Stimulated activated CD8-positive, alpha-beta memory T cell treated with anti-CD3 and anti-CD28 coated beads, Interleukin-15, amount 100 ng/mL, for 1 hour (primary cell): ENCODE results near the gene PARP4.
"Not testable (repeated sequence)": the region's sequence is repeated elsewhere in the genome, so short reads cannot be mapped to it uniquely, and the experiment has no call there.

Source experiments
- DNase-seq: peaks from one replicate; pipeline ENCODE4 v3.0.0-alpha.2; 2020; ENCODE audit warnings: low read depth

The PARP4 gene

GRCh38 chr13:24512197-24512907 lies at the start of gene PARP4:
Gene PARP4, minus strand, starts transcription at chr13:24512778. Its CDS starts 9,002 bp downstream, at chr13:24503776.
- peak; percentile 25 for DNase-seq

DNA sequence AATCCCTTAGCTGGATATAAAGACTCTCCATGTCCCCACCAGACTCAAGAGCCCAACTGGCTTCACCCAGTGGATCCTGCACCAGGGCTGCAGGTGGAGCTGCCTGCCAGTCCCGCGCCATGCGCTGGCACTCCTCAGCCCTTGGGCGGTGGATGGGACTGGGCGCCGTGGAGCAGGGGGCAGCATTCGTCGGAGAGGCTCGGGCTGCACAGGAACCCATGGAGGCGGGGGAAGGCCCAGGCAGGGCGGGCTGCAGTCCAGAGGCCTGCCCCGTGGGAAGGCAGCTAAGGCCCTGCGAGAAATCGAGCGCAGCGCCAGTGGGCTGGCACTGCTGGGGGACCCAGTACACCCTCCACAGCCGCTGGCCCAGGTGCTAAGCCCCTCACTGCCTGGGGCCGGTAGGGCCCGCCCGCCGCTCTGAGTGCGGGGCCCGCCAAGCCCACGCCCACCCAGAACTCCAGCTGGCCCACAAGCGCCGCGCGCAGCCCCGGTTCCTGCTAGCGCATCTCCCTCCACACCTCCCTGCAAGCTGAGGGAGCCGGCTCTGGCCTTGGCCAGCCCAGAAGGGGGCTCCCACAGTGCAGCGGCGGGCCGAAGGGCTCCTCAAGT lies 48.1 kb upstream of the PARP4 start:
- DNase-seq = not testable (repeated sequence)

DNA sequence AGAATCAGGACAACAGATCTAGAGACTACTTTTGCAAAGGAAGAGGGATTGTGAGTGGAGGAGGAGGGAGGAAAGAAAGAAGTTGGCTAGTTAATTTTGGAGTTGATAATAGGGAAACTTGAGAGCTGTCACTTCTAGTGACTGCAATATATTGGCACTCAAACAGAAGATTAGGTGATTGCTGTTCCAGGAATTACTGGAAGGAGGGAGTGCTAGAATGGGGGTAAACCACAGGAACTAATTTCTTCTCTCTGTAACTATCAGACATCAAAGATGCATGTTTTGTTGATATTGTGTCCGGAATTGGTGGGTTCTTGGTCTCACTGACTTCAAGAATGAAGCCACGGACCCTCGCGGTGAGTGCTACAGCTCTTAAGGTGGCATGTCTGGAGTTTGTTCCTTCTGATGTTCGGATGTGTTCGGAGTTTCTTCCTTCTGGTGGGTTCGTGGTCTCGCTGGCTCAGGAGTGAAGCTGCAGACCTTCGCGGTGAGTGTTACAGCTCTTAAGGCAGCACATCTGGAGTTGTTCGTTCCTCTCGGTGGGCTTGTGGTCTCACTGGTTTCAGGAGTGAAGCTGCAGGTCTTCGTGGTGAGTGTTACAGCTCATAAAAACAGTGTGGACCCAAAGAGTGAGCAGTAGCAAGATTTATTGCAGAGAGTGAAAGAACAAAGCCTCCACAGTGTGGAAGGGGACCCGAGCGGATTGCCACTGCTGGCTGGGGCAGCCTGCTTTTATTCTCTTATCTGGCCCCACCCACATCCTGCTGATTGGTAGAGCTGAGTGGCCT lies 47.0 kb upstream of the PARP4 start:
- not testable (repeated sequence) for DNase-seq

GRCh38 chr13:24557081-24557480 lies 44.5 kb upstream of the PARP4 start:
- no peak for DNase-seq

GRCh38 chr13:24553892-24554291 lies 41.3 kb upstream of the PARP4 start:
- not testable (repeated sequence) for DNase-seq

DNA sequence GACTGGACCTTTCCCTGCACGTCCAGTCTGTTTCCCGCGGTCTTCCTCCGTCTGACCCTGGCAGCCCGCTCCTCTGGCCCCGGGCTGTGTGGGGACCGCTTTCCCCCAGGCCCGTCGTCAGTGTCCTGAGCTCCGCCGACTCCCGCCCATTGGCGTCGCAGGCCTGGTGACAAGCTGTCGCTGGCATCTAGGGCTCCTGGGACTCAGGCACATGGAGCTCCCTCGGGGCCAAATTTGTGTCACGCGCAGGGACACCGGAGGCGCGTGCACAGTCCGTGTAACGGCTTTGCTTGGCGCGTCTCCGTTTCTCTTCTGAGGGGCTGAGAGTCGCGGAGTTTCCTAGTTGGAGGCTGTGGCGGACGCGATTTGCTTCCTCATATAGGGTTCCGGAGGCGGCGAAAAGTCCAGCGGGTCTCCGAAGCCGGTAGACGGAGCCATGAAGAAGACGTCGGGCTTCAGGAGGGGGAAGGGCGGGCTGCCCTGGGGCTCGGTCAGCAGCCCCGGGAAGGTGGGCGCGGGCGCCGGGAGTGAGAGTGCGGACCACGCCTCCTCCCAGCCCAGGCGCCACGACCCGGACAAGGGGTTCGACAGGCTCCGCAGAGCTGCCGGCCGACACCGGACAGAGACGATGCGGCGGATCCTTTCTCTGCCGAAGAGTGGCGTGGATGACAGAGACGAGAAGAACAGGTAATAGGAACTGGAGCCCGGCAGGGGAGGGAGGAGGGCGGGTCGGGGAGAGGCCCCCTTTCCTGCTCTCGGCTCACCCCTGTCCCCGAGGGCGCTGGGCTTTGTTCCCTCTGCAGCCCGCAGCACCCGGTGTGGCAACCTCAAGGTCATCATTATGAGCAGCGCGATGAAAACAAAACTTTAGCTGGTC lies 29.1 kb upstream of the PARP4 start:
- not testable (repeated sequence) for DNase-seq

GRCh38 chr13:24541127-24541475 lies 28.5 kb upstream of the PARP4 start:
- DNase-seq = no peak

- no peak for DNase-seq
These were observed 27.9 kb upstream of the PARP4 start for GRCh38 chr13:24540236-24541126.

DNA sequence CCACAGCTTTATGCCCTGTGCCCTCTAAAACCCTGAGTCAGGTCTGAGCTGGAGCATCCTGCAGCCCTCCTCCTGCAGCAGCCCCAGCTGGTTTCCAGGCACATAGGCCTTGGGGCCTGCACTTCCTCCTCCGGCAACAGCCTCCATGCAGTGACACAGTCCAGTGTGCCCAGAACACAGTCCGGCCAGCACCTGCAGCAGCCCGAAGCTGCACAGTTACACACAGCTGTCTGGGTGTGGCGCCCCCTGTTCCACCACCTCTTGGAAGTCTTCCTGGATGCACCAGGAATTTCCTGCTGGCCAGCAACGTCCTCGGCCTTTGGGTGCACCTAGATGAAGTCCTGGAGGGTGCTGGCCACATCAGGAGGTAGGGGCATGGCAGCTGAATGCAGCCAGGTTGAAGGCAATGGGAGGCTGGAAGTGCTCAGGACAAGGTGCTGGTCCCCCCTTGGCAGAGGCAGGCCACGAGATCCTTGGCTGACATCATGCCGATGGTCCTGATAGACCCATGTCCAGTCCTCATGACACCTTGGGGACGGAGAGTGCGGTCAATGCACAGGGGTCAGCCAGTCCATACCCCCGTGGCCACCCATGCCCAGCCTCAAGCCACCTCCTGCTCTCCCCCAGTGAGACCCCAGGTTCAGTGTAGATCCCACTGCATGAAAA lies 27.1 kb upstream of the PARP4 start:
- no peak for DNase-seq

DNA sequence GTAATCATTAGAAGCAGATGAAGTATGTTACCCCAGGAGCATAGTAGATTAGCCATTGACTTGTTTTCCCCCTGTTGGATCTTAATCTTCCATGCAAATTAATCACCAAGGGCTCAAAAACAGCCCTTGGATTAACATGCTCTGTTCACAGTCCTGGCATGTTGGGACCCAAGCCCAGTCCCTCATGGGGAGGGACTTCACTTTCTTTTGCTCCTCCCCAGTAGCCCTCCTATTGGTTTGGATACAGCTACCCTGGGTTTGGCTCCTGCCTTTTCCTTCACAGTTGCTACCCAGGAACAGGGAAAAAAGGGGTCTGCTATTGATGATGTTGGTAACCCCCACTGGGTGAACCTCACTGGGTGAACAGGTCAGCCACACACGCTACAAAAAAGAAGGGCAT lies 16.9 kb upstream of the PARP4 start:
- no peak for DNase-seq

GRCh38 chr13:24528816-24529398 lies 16.3 kb upstream of the PARP4 start:
- DNase-seq = no peak

GRCh38 chr13:24527266-24527775 lies 14.7 kb upstream of the PARP4 start:
- no peak for DNase-seq

- DNase-seq = no peak
These were observed 8.2 kb upstream of the PARP4 start for GRCh38 chr13:24520733-24521132.

DNA sequence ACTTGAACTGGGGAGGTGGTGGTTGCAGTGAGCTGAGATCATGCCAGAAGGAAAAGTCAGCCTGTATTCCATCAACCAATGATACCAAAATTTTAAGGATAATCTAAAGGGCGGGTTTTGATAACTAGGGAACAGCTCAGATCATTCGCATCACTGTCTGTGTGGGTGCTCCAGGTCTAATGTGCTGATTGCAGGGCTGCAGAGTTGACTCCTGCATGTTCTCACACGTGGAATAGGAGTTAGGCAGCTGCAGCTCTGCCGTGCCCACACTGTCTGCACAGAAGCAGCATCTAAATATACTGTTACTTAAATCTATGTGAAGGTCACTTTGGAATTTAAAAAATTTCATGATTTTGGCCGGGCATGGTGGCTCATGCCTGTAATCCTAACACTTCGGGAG lies 4.3 kb upstream of the PARP4 start:
- no peak for DNase-seq

GRCh38 chr13:24512908-24513213 lies 283 bp upstream of the PARP4 start:
- DNase-seq = no peak

GRCh38 chr13:24511816-24512196 lies 772 bp downstream of the PARP4 start:
- DNase-seq = no peak

GRCh38 chr13:24511019-24511815 lies 1.4 kb downstream of the PARP4 start:
- DNase-seq = no peak

- DNase-seq = no peak
These were observed 5.8 kb downstream of the PARP4 start for GRCh38 chr13:24506698-24507335.

DNA sequence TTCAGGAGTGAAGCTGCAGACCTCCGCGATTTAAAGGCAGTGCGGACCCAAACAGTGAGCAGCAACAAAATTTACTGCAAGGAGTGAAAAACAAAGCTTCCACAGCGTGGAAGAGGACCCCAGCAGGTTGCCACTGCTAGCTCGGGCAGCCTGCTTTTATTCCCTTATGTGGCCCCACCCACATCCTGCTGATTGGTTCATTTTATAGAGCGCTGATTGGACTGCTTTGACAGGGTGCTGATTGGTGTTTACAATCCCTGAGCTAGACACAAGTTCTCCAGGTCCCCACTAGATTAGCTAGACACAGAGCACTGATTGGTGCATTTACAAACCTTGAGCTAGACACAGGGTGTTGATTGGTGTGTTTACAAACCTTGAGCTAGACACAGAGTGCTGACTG lies 6.3 kb downstream of the PARP4 start:
- DNase-seq = not testable (repeated sequence)
